A673 (cell line): Measurements from ENCODE around the gene UFC1. TPM values are rescaled to one million over a fixed set of nuclear protein-coding genes. Genes with fewer than 3 reads are reported as not detected.

Experiments
- Bru-seq: library from RNA; stranded (reverse); fragments of 400-500 nt; gene quantifications from one replicate; lab custom pipeline; 2021; lab: Mats Ljungman, UMichigan
- BruChase-seq, 2 experiments: library from RNA; stranded (reverse); fragments of 400-500 nt; gene quantifications; one replicate each; lab custom pipeline; 2021; lab: Mats Ljungman, UMichigan
- BruUV-seq: library from RNA; stranded (reverse); fragments of 400-500 nt; replicated peaks from 2 replicates; lab custom pipeline; 2021; lab: Mats Ljungman, UMichigan
- CTCF ChIA-PET: fragments of 300-600 bp; sonication (Branson Sonifier 250); formaldehyde crosslinking; loops from one replicate; lab custom pipeline; 2022; ENCODE audit warnings: antibody characterized with exemption; lab: Charles Lee
- POLR2A ChIA-PET: fragments of 300-600 bp; sonication (Branson Sonifier 250); formaldehyde crosslinking; loops from one replicate; lab custom pipeline; 2022; ENCODE audit warnings: antibody characterized with exemption; ENCODE audit not compliant: low non-redundant PET; lab: Charles Lee
- DNase-seq: peaks from one replicate; pipeline ENCODE4 v3.0.0-alpha.2; 2015; ENCODE audit warnings: low spot score
- H3K27ac ChIP-seq: fragments of 200-600 bp; sonication (generic); 2 replicates; pipeline ENCODE4 v1.5.1; 2016; ENCODE audit warnings: mixed run types, low read depth, mild to moderate bottlenecking, mixed read lengths, antibody characterized with exemption, low read length; ENCODE audit not compliant: poor library complexity, severe bottlenecking
- H3K27me3 ChIP-seq: fragments of 200-600 bp; sonication (generic); replicated peaks from 2 replicates; pipeline ENCODE4 v1.6.1; 2017; ENCODE audit warnings: mixed run types, low read depth, mild to moderate bottlenecking, mixed read lengths, antibody characterized with exemption, low read length; ENCODE audit not compliant: insufficient read depth, poor library complexity
- H3K36me3 ChIP-seq: fragments of 200-600 bp; sonication (generic); 2 replicates; pipeline ENCODE4 v1.6.1; 2016; ENCODE audit warnings: mixed run types, mild to moderate bottlenecking, mixed read lengths, antibody characterized with exemption, low read length; ENCODE audit not compliant: insufficient read depth, poor library complexity, severe bottlenecking
- H3K4me1 ChIP-seq: fragments of 200-600 bp; sonication (generic); 2 replicates; pipeline ENCODE4 v1.6.1; 2017; ENCODE audit warnings: mixed run types, mild to moderate bottlenecking, mixed read lengths, antibody characterized with exemption, low read length; ENCODE audit not compliant: insufficient read depth, poor library complexity, severe bottlenecking
- H3K4me3 ChIP-seq: fragments of 200-600 bp; sonication (generic); 2 replicates; pipeline ENCODE4 v1.5.1; 2016; ENCODE audit warnings: low read depth, mixed run types, mild to moderate bottlenecking, mixed read lengths, low read length; ENCODE audit not compliant: poor library complexity, severe bottlenecking
- H3K9me3 ChIP-seq: fragments of 200-600 bp; sonication (generic); 2 replicates; pipeline ENCODE4 v1.6.1; 2016; ENCODE audit warnings: mixed run types, low read depth, mild to moderate bottlenecking, mixed read lengths, antibody characterized with exemption, low read length; ENCODE audit not compliant: poor library complexity, severe bottlenecking
- EZH2 ChIP-seq: fragments of 200-600 bp; sonication (generic); IDR thresholded peaks from 2 replicates; pipeline ENCODE4 v1.6.1; 2017; ENCODE audit warnings: borderline replicate concordance, low read depth, mild to moderate bottlenecking, mixed read lengths, antibody characterized with exemption, low read length; ENCODE audit not compliant: poor library complexity, severe bottlenecking
- intact Hi-C: fragments of 100-400 bp; cut with micrococcal nuclease; formaldehyde crosslinking; loops from one replicate; pipeline ENCODE4 v1.10.0; 2022; ENCODE audit not compliant: unreplicated experiment
- long read RNA-seq: library from polyadenylated mRNA; stranded (forward); transcript quantifications from one replicate; pipeline ENCODE4 v2.0.0, GENCODE V29; 2022
- total RNA-seq: library from RNA; stranded (reverse); gene quantifications from 2 replicates; pipeline ENCODE4 v1.2.3, GENCODE V29; 2021
- TF ChIP-seq, protein P1 (sequence below): fragments of 300-800, 200-600 bp; sonication (generic); conservative IDR thresholded peaks from 2 replicates; pipeline ENCODE4 v1.5.1; 2017; ENCODE audit warnings: low read depth, mild to moderate bottlenecking, antibody characterized with exemption, low read length, moderate library complexity, mixed read lengths

Gene UFC1
- total RNA-seq (73.6 and 82.7 TPM in 2 replicates), Bru-seq, nascent RNA (percentile 77 among the genes with signal in this experiment), BruChase-seq, experiment 1, labeled RNA remaining after a 2-hour chase (percentile 66 among the genes with signal in this experiment), BruChase-seq, experiment 2, labeled RNA remaining after a 6-hour chase (percentile 84 among the genes with signal in this experiment)
- long read RNA-seq, transcript UFC1-201 (6 exons, 1,114 nt) = major isoform, 78 of 87 reads
- long read RNA-seq, partial matches to known transcripts = 1 of 87 reads
- long read RNA-seq, other reads (novel, unspliced or antisense) = 6 of 87 reads

DNA sequence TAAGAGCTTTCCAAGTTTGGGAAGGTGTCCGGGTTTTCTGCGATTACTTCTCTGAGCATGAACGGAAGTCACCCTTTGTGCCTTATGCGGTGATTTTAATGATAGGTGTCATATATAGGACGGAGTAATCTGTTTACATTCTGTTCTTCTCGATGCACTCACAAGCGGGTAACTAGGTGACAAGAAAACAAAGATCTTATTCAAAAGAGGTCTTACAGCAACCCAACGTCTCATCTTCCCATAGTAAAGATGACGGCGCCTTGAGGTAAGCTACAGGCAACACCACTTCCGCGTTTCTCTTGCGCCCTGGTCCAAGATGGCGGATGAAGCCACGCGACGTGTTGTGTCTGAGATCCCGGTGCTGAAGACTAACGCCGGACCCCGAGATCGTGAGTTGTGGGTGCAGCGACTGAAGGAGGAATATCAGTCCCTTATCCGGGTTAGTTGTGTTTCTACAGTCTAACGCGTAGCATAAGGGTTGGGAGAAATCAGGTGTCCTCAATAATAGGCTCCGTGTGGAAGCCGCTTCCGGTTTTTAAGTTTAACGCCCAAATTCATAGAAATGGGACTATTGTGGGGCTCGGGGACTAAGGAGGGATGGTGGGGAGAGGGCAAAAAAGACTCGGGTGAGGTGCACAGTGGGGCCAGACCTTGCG is at the start of gene UFC1:
Gene UFC1 (plus strand): TSS at position 297 of the 656 bp plus-strand sequence. CDS start 20 bp downstream, at position 317.
- TF ChIP-seq EZH2 = no peak
- TF ChIP-seq, protein P1, sequence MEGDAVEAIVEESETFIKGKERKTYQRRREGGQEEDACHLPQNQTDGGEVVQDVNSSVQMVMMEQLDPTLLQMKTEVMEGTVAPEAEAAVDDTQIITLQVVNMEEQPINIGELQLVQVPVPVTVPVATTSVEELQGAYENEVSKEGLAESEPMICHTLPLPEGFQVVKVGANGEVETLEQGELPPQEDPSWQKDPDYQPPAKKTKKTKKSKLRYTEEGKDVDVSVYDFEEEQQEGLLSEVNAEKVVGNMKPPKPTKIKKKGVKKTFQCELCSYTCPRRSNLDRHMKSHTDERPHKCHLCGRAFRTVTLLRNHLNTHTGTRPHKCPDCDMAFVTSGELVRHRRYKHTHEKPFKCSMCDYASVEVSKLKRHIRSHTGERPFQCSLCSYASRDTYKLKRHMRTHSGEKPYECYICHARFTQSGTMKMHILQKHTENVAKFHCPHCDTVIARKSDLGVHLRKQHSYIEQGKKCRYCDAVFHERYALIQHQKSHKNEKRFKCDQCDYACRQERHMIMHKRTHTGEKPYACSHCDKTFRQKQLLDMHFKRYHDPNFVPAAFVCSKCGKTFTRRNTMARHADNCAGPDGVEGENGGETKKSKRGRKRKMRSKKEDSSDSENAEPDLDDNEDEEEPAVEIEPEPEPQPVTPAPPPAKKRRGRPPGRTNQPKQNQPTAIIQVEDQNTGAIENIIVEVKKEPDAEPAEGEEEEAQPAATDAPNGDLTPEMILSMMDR = no peak
- Histone ChIP-seq H3K36me3 (no peaks in the 10 kb centered on the region), H3K4me1 (peaks cover 5% of the 10 kb centered on the region), H3K27me3 (no peaks in the 10 kb centered on the region), H3K4me3 (peak within 1 kb of the TSS; percentile 56), H3K27ac (peak within 1 kb of the TSS; percentile 95), H3K9me3 (no peaks in the 10 kb centered on the region)
- ChIA-PET CTCF (interaction anchor here (0.6 kb wide), 1 partner anchor 163 kb away, joined by 8 read pairs; no protein-coding TSS in a partner anchor), POLR2A (no interaction called here)
- intact Hi-C loops = loop anchor here (2.0 kb wide), 1 partner anchor 21 kb away; the partner anchor contains the start of gene DEDD
- BruUV-seq = TSS peak; percentile 99
- peak; percentile 95 for DNase-seq

DNA sequence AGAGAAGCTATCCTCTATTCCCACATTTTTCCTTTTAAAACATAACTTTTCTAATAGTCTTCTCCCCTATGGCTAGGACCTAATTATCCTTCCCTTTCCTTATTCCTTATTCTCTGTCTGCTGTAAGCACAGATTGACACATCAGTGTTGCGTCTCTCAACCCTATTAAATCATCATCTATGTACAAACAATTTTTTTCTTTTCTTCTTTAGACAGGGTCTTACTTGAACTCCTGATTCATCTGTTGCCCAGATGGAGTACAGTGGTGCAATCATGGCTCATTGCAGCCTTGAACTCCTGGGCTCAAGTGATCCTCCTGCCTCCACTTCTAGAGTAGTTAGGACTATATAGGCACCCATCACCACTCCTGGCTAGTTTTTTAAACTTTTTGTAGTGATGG is 47.3 kb upstream of the UFC1 start:
- H3K9me3 ChIP-seq = no peaks in the 10 kb centered on the region
- DNase-seq = no peak
- ChIA-PET POLR2A (no interaction called here), CTCF (no interaction called here)
- no peak overlapping the region for H3K4me3 ChIP-seq
- H3K36me3 ChIP-seq = peaks cover 12% of the 10 kb centered on the region
- H3K4me1 ChIP-seq = no peaks in the 10 kb centered on the region
- no peaks in the 10 kb centered on the region for H3K27me3 ChIP-seq
- BruUV-seq = no TSS peak
- TF ChIP-seq, protein P1 = no peak
- TF ChIP-seq EZH2 = no peak
- H3K27ac ChIP-seq = no peak overlapping the region
- intact Hi-C loops = no loop called here

DNA sequence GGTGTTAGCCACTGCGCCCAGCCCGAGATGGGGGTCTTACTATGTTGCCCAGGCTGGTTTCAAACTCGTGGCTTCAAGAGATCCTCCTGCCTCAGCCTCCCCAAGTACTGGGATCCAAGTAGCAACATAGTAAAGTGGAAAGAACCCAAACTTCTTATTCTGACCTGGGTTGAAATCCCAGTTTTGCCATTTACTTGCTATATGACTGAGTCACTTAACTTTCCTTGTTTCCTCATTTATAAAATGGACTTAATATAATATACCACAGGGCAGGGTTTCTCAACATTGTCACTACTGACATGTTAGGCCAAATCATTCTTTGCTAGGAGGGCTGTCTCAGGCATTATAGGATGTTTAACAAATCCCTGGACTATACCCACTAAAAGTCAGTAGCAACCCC is 42.7 kb upstream of the UFC1 start:
- Histone ChIP-seq H3K27me3 (no peaks in the 10 kb centered on the region), H3K36me3 (no peaks in the 10 kb centered on the region), H3K27ac (no peak overlapping the region), H3K4me3 (no peak overlapping the region), H3K4me1 (no peaks in the 10 kb centered on the region), H3K9me3 (no peaks in the 10 kb centered on the region)
- TF ChIP-seq, protein P1 = no peak
- no peak for TF ChIP-seq EZH2
- ChIA-PET CTCF (no interaction called here), POLR2A (no interaction called here)
- BruUV-seq = no TSS peak
- DNase-seq = no peak
- intact Hi-C loops = no loop called here
